ENCODE data around the gene SLC24A3. TPM values are rescaled to one million over a fixed set of nuclear protein-coding genes. Genes with fewer than 3 reads are reported as not detected.

Gene SLC24A3
- total RNA-seq, 1 experiment from 2014 or later: not detected

GRCh38 chr20:19714579-19714840, 502.1 kb downstream of the SLC24A3 start:
- no peaks in the 10 kb centered on the region for H3K79me2 ChIP-seq (ENCODE audit: low read depth)
- H3K27ac ChIP-seq: no peak overlapping the region
- H2AFZ ChIP-seq: no peak overlapping the region
- TF ChIP-seq EZH2 (IDR thresholded peaks at IDR 0.05; ENCODE audit: low read depth) (no peak), CTCF (conservative IDR thresholded peaks at IDR 0.05) (no peak)
- POLR2A ChIA-PET (ENCODE audit: unreplicated experiment): interaction anchor here (0.6 kb wide), 1 partner anchor 1575 kb away, joined by 4 read pairs; no protein-coding TSS in a partner anchor
- no TSS peak for BruUV-seq (replicated peaks)
- H3K4me1 ChIP-seq (replicated peaks; ENCODE audit: insufficient read depth): no peaks in the 10 kb centered on the region
- intact Hi-C loops (cut with micrococcal nuclease; ENCODE audit: unreplicated experiment): no loop called here
- H4K20me1 ChIP-seq (ENCODE audit: insufficient read depth): no peaks in the 10 kb centered on the region
- H3K9me2 ChIP-seq (ENCODE audit: insufficient read depth): no peaks in the 10 kb centered on the region
- no peaks in the 10 kb centered on the region for H3K27me3 ChIP-seq (ENCODE audit: insufficient read depth, low read depth)
- no peak for DNase-seq
- no peak overlapping the region for H3K4me3 ChIP-seq
- peaks cover 4% of the 10 kb centered on the region; the same call in 1 of the 2 replicates for H3K9me3 ChIP-seq (ENCODE audit: insufficient read depth, low read depth)
- CTCF ChIA-PET: interaction anchor here (0.6 kb wide), 1 partner anchor 260 kb away, joined by 10 read pairs; no protein-coding TSS in a partner anchor
- no peaks in the 10 kb centered on the region for H3K36me3 ChIP-seq (ENCODE audit: low read depth)
- no peaks in the 10 kb centered on the region for H3F3A ChIP-seq (ENCODE audit: insufficient read depth, low read depth)
- H3K4me2 ChIP-seq: no peak overlapping the region

GRCh38 chr20:19715986-19716385, 503.5 kb downstream of the SLC24A3 start:
- Histone ChIP-seq H3K9me2 (ENCODE audit: insufficient read depth) (no peaks in the 10 kb centered on the region), H3F3A (ENCODE audit: insufficient read depth, low read depth) (no peaks in the 10 kb centered on the region), H3K27ac (no peak overlapping the region), H3K4me3 (no peak overlapping the region), H3K79me2 (ENCODE audit: low read depth) (no peaks in the 10 kb centered on the region), H3K4me1 (replicated peaks; ENCODE audit: insufficient read depth) (no peaks in the 10 kb centered on the region), H2AFZ (no peak overlapping the region), H3K9me3 (ENCODE audit: insufficient read depth, low read depth) (peaks cover 4% of the 10 kb centered on the region; the same call in 1 of the 2 replicates), H3K27me3 (ENCODE audit: insufficient read depth, low read depth) (no peaks in the 10 kb centered on the region), H3K4me2 (no peak overlapping the region), H4K20me1 (ENCODE audit: insufficient read depth) (no peaks in the 10 kb centered on the region), H3K36me3 (ENCODE audit: low read depth) (no peaks in the 10 kb centered on the region)
- ChIA-PET CTCF (no interaction called here), POLR2A (ENCODE audit: unreplicated experiment) (no interaction called here)
- no peak for DNase-seq
- no TSS peak for BruUV-seq (replicated peaks)
- intact Hi-C loops (cut with micrococcal nuclease; ENCODE audit: unreplicated experiment): no loop called here
- no peak for TF ChIP-seq CTCF (conservative IDR thresholded peaks at IDR 0.05)
- no peak for TF ChIP-seq EZH2 (IDR thresholded peaks at IDR 0.05; ENCODE audit: low read depth)

DNA sequence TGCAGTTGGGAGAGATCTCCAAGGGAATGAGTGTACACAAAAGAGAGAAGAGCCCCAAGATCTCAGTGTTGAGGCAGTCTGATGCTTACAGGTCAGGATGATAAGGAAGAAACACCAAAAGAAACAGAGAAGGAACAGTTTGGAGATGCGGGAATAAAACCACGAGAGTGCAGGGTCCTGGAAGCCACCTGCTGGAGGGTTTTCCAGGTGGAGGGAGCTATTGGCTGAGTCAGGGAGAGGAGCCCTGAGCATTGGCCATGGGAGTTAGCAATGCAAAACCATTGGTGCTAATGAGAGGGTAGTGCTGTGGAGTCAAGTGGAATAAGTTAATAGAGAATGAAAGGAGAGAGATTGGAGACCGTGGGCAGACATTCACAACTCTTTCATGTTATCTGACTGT, 506.4 kb downstream of the SLC24A3 start:
- intact Hi-C loops (cut with micrococcal nuclease; ENCODE audit: unreplicated experiment): no loop called here
- Histone ChIP-seq H3K9me2 (ENCODE audit: insufficient read depth) (no peaks in the 10 kb centered on the region), H3F3A (ENCODE audit: insufficient read depth, low read depth) (no peaks in the 10 kb centered on the region), H3K4me1 (replicated peaks; ENCODE audit: insufficient read depth) (no peaks in the 10 kb centered on the region), H4K20me1 (ENCODE audit: insufficient read depth) (no peaks in the 10 kb centered on the region), H3K4me3 (no peak overlapping the region), H3K9me3 (ENCODE audit: insufficient read depth, low read depth) (peaks cover 4% of the 10 kb centered on the region; the same call in 1 of the 2 replicates), H3K27me3 (ENCODE audit: insufficient read depth, low read depth) (no peaks in the 10 kb centered on the region), H3K79me2 (ENCODE audit: low read depth) (no peaks in the 10 kb centered on the region), H3K36me3 (ENCODE audit: low read depth) (no peaks in the 10 kb centered on the region), H2AFZ (no peak overlapping the region), H3K27ac (no peak overlapping the region), H3K4me2 (no peak overlapping the region)
- no TSS peak for BruUV-seq (replicated peaks)
- DNase-seq: no peak
- TF ChIP-seq EZH2 (IDR thresholded peaks at IDR 0.05; ENCODE audit: low read depth) (no peak), CTCF (conservative IDR thresholded peaks at IDR 0.05) (no peak)
- ChIA-PET CTCF (no interaction called here), POLR2A (ENCODE audit: unreplicated experiment) (interaction anchor here (0.6 kb wide), 1 partner anchor 39 kb away, joined by 11 read pairs; no protein-coding TSS in a partner anchor)

Data from PC-9 (cell line).